KBM-7 (cell line): Measurements from ENCODE around the gene PCDHA9.
"Not testable (repeated sequence)": the region's sequence is repeated elsewhere in the genome, so short reads cannot be mapped to it uniquely, and the experiment has no call there.

ENCODE experiments used
- DNase-seq: peaks from one replicate; pipeline ENCODE4 v3.0.0-alpha.2; 2015
- in situ Hi-C: fragments of 300-500 bp; cut with MboI; formaldehyde crosslinking; loops from 2 replicates; pipeline ENCODE4 v1.14.3; 2020; ENCODE audit warnings: low sequenced_read_pairs, low pct_unique_long_range_greater_than_20kb, mixed read lengths

Gene PCDHA9

GRCh38 chr5:140869555-140869886 is 21.3 kb downstream of the PCDHA9 start:
- in situ Hi-C loops = loop anchor here (25.0 kb wide), 1 partner anchor 168 kb away; no protein-coding TSS in a partner anchor
- DNase-seq = no peak

DNA sequence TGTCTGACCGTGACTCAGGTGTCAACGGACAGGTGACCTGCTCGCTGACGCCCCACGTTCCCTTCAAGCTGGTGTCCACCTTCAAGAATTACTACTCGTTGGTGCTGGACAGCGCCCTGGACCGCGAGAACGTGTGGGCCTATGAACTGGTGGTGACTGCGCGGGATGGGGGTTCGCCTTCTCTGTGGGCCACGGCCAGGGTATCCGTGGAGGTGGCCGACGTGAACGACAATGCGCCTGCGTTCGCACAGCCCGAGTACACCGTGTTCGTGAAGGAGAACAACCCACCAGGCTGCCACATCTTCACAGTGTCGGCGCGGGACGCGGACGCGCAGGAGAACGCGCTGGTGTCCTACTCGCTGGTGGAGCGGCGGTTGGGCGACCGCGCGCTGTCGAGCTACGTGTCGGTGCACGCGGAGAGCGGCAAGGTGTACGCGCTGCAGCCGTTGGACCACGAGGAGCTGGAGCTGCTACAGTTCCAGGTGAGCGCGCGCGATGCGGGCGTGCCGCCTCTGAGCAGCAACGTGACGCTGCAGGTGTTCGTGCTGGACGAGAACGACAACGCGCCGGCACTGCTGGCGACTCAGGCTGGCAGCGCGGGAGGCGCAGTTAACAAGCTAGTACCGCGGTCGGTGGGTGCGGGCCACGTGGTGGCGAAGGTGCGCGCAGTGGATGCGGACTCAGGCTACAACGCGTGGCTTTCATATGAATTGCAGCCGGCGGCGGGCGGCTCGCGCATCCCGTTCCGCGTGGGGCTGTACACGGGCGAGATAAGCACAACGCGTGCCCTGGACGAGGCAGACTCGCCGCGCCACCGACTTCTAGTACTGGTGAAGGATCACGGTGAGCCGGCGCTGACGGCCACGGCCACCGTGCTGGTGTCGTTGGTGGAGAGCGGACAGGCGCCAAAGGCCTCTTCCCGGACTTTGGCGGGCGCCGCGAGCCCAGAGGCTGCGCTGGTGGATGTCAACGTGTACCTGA is 22.3 kb downstream of the PCDHA9 start:
- in situ Hi-C loops = loop anchor here (25.0 kb wide), 1 partner anchor 167 kb away; no protein-coding TSS in a partner anchor
- DNase-seq = no peak

GRCh38 chr5:140875085-140876065 is 27.2 kb downstream of the PCDHA9 start, which contains the start of gene PCDHA12:
TSS of gene PCDHA12 (plus strand) at chr5:140875308. CDS start at chr5:140875473, 165 bp downstream.
- no peak for DNase-seq
- in situ Hi-C loops = no loop called here

DNA sequence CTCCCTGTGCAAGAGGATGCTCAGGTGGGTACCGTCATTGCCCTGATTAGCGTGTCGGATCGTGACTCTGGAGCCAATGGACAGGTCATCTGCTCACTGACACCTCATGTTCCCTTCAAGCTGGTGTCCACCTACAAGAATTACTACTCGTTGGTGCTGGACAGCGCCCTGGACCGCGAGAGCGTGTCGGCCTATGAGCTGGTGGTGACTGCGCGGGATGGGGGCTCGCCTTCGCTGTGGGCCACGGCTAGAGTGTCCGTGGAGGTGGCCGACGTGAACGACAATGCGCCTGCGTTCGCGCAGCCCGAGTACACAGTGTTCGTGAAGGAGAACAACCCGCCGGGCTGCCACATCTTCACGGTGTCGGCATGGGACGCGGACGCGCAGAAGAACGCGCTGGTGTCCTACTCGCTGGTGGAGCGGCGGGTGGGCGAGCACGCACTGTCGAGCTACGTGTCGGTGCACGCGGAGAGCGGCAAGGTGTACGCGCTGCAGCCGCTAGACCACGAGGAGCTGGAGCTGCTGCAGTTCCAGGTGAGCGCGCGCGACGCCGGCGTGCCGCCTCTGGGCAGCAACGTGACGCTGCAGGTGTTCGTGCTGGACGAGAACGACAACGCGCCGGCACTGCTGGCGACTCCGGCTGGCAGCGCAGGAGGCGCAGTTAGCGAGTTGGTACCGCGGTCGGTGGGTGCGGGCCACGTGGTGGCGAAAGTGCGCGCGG is 28.5 kb downstream of the PCDHA9 start:
- in situ Hi-C loops, DNase-seq: not testable (repeated sequence)

GRCh38 chr5:140877262-140877581 is 29.0 kb downstream of the PCDHA9 start:
- DNase-seq = no peak
- in situ Hi-C loops = no loop called here

DNA sequence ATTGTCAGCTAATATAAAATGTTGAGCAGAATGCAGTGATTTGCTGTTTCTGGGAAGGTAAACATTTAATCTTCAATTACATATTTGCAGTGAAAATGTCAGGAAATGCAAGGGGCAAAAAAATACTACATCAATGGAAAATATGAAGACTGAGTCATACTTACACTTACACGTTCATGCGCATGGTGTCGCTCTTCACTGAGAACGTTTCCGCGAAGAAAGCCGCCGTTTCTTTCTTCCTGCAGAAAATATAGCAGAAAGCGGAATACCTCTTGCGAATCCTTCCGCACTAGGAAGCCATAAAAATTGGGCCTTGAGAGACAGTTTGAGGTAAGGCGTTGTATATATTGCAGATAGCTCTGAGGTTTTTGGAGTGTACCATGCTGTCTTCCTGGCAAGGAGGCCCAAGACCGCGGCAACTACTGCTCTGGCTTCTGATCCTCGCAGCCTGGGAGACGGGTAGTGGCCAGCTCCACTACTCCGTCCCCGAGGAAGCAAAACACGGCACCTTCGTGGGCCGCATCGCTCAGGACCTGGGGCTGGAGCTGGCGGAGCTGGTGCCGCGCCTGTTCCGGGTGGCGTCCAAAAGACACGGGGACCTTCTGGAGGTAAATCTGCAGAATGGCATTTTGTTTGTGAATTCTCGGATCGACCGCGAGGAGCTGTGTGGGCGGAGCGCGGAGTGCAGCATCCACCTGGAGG is 33.9 kb downstream of the PCDHA9 start, which contains the start of gene PCDHA13:
Gene PCDHA13 (plus strand): TSS at position 236 of the 702 bp plus-strand sequence. CDS start 145 bp downstream, at position 381.
- DNase-seq = no peak
- in situ Hi-C loops = no loop called here

DNA sequence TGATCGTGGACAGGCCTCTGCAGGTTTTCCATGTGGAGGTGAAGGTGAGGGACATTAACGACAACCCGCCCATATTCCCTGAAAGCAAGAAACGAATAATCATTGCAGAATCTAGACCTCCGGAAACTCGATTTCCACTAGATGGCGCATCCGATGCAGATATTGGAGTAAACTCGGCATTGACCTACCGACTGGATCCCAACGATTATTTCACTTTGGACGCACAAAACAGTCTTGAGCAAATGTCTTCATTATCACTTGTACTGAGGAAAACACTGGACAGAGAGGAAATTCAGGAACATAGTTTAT is 34.4 kb downstream of the PCDHA9 start:
- DNase-seq = no peak
- in situ Hi-C loops = no loop called here

GRCh38 chr5:140883373-140883772 is 35.2 kb downstream of the PCDHA9 start:
- no peak for DNase-seq
- in situ Hi-C loops = no loop called here

GRCh38 chr5:140883927-140884697 is 35.9 kb downstream of the PCDHA9 start:
- no peak for DNase-seq
- in situ Hi-C loops = no loop called here
